PC-3 (cell line): ENCODE measurements around the gene SHPK. TPM values are rescaled to one million over a fixed set of nuclear protein-coding genes. Genes with fewer than 3 reads are reported as not detected.

Experiments
- ATAC-seq: fragments of 200-7000 bp; cut with Tn5 transposase; 2 replicates; pipeline ENCODE4 v1.9.1; 2020; ENCODE audit warnings: mild to moderate bottlenecking, moderate library complexity
- BruUV-seq: library from RNA; stranded (reverse); fragments of 400-500 nt; replicated peaks from 2 replicates; lab custom pipeline; 2021; lab: Mats Ljungman, UMichigan
- CTCF ChIA-PET: fragments of 300-600 bp; sonication (Branson Sonifier 250); formaldehyde crosslinking; loops from one replicate; lab custom pipeline; 2022; ENCODE audit warnings: antibody characterized with exemption; lab: Charles Lee
- POLR2A ChIA-PET: fragments of 300-600 bp; sonication (Branson Sonifier 250); formaldehyde crosslinking; loops from one replicate; lab custom pipeline; 2022; ENCODE audit warnings: antibody characterized with exemption; ENCODE audit not compliant: unreplicated experiment; lab: Charles Lee
- DNase-seq: peaks from one replicate; pipeline ENCODE4 v3.0.0-alpha.2; 2015
- H2AFZ ChIP-seq: fragments of 300-600 bp; sonication (generic); 2 replicates; pipeline ENCODE4 v1.6.0; 2016; ENCODE audit warnings: antibody characterized with exemption, low read length
- H3F3A ChIP-seq: fragments of 300-600 bp; sonication (generic); one replicate; pipeline ENCODE4 v1.6.0; 2017; ENCODE audit warnings: antibody characterized with exemption, low read length, control low read depth, mild to moderate bottlenecking; ENCODE audit not compliant: unreplicated experiment
- H3K27ac ChIP-seq: fragments of 300-600 bp; sonication (generic); 2 replicates; pipeline ENCODE4 v1.5.1; 2016; ENCODE audit warnings: mild to moderate bottlenecking, low read length
- H3K27me3 ChIP-seq: fragments of 300-600 bp; sonication (generic); 2 replicates; pipeline ENCODE4 v1.6.1; 2016; ENCODE audit warnings: low read length, mixed read lengths
- H3K36me3 ChIP-seq: fragments of 300-600 bp; sonication (generic); 2 replicates; pipeline ENCODE4 v1.6.1; 2016; ENCODE audit warnings: low read depth, mixed run types, low read length, mixed read lengths
- H3K4me1 ChIP-seq: fragments of 300-600 bp; sonication (generic); 2 replicates; pipeline ENCODE4 v1.5.1; 2016; ENCODE audit warnings: low read length; ENCODE audit not compliant: insufficient read depth
- H3K4me2 ChIP-seq: fragments of 300-600 bp; sonication (generic); 2 replicates; pipeline ENCODE4 v1.6.0; 2016; ENCODE audit warnings: low read length
- H3K4me3 ChIP-seq: fragments of 300-600 bp; sonication (generic); 2 replicates; pipeline ENCODE4 v1.5.1; 2016; ENCODE audit warnings: mild to moderate bottlenecking, low read length, mixed read lengths
- H3K79me2 ChIP-seq: fragments of 300-600 bp; sonication (generic); 2 replicates; pipeline ENCODE4 v1.6.1; 2017; ENCODE audit warnings: low read length, mixed read lengths
- H3K9ac ChIP-seq: fragments of 300-600 bp; sonication (generic); 2 replicates; pipeline ENCODE4 v1.6.0; 2016; ENCODE audit warnings: mild to moderate bottlenecking, low read length
- H3K9me2 ChIP-seq: fragments of 300-600 bp; sonication (generic); replicated peaks from 2 replicates; pipeline ENCODE4 v1.6.1; 2016; ENCODE audit warnings: mixed run types, low read length, mixed read lengths
- H3K9me3 ChIP-seq: fragments of 300-600 bp; sonication (generic); 2 replicates; pipeline ENCODE4 v1.6.1; 2016; ENCODE audit warnings: low read length, mixed read lengths
- H4K20me1 ChIP-seq: fragments of 300-600 bp; sonication (generic); 2 replicates; pipeline ENCODE4 v1.6.1; 2016; ENCODE audit warnings: low read length, mixed read lengths
- EZH2 ChIP-seq: fragments of 300-600 bp; sonication (generic); IDR thresholded peaks from one replicate; pipeline ENCODE4 v1.6.1; 2017; ENCODE audit warnings: antibody characterized with exemption, mild to moderate bottlenecking, low read length; ENCODE audit not compliant: unreplicated experiment
- EZH2phosphoT487 ChIP-seq: fragments of 300-600 bp; sonication (generic); IDR thresholded peaks from 2 replicates; pipeline ENCODE4 v1.6.1; 2018; ENCODE audit warnings: mild to moderate bottlenecking, antibody characterized with exemption, low read length, borderline replicate concordance
- intact Hi-C: fragments of 100-400 bp; cut with micrococcal nuclease; formaldehyde crosslinking; loops from 2 replicates; pipeline ENCODE4 v1.9.0; 2023
- total RNA-seq: library from RNA; depleted of rRNA; stranded (reverse); fragments of >200 nt; gene quantifications from 2 replicates; pipeline ENCODE4 v1.2.3, GENCODE V29; 2014
- TF ChIP-seq, protein P1 (sequence below): fragments of 300-600 bp; sonication (generic); conservative IDR thresholded peaks from 2 replicates; pipeline ENCODE4 v1.5.1; 2017; ENCODE audit warnings: antibody characterized with exemption, low read depth, mild to moderate bottlenecking, low read length

Gene SHPK
- total RNA-seq, 1 experiment from 2014 or later: 22.4 TPM

DNA sequence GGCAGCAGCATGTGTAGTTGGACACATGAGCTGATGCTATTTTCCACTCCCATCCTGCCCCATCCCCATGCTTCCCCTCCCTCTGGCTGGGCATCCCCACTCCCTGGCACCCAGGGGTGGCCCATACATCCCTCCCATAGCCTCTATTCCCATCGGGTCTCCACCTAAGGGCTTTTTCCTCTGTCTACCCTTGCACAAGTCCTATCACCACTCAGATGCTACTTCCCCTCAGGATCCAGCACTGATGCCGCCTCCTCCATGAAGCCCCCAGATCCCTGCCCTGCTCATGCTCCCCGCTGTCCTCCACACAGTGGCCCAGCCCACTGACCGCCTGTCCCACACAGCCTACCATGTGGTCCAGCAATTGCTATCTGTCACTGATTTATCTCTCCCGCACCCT is 42.7 kb downstream of the SHPK start:
- no TSS peak for BruUV-seq
- ChIA-PET POLR2A (no interaction called here), CTCF (interaction anchor here (0.6 kb wide), 1 partner anchor 34 kb away, joined by 3 read pairs; no protein-coding TSS in a partner anchor)
- no peak overlapping the region for H3K4me2 ChIP-seq
- ATAC-seq: no peak
- H3K36me3 ChIP-seq: no peaks in the 10 kb centered on the region
- intact Hi-C loops: no loop called here
- no peaks in the 10 kb centered on the region for H3K27me3 ChIP-seq
- DNase-seq: no peak
- H3K9ac ChIP-seq: no peak overlapping the region
- H3K4me3 ChIP-seq: no peak overlapping the region
- peaks cover 11% of the 10 kb centered on the region for H3K4me1 ChIP-seq
- no peak overlapping the region for H3K27ac ChIP-seq
- H3K9me2 ChIP-seq: no peaks in the 10 kb centered on the region
- no peak overlapping the region for H2AFZ ChIP-seq
- H3F3A ChIP-seq: no peaks in the 10 kb centered on the region
- H3K9me3 ChIP-seq: no peaks in the 10 kb centered on the region
- no peaks in the 10 kb centered on the region for H4K20me1 ChIP-seq
- H3K79me2 ChIP-seq: no peaks in the 10 kb centered on the region
- TF ChIP-seq, protein P1, sequence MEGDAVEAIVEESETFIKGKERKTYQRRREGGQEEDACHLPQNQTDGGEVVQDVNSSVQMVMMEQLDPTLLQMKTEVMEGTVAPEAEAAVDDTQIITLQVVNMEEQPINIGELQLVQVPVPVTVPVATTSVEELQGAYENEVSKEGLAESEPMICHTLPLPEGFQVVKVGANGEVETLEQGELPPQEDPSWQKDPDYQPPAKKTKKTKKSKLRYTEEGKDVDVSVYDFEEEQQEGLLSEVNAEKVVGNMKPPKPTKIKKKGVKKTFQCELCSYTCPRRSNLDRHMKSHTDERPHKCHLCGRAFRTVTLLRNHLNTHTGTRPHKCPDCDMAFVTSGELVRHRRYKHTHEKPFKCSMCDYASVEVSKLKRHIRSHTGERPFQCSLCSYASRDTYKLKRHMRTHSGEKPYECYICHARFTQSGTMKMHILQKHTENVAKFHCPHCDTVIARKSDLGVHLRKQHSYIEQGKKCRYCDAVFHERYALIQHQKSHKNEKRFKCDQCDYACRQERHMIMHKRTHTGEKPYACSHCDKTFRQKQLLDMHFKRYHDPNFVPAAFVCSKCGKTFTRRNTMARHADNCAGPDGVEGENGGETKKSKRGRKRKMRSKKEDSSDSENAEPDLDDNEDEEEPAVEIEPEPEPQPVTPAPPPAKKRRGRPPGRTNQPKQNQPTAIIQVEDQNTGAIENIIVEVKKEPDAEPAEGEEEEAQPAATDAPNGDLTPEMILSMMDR: no peak
- no peak for TF ChIP-seq EZH2phosphoT487
- TF ChIP-seq EZH2: no peak

DNA sequence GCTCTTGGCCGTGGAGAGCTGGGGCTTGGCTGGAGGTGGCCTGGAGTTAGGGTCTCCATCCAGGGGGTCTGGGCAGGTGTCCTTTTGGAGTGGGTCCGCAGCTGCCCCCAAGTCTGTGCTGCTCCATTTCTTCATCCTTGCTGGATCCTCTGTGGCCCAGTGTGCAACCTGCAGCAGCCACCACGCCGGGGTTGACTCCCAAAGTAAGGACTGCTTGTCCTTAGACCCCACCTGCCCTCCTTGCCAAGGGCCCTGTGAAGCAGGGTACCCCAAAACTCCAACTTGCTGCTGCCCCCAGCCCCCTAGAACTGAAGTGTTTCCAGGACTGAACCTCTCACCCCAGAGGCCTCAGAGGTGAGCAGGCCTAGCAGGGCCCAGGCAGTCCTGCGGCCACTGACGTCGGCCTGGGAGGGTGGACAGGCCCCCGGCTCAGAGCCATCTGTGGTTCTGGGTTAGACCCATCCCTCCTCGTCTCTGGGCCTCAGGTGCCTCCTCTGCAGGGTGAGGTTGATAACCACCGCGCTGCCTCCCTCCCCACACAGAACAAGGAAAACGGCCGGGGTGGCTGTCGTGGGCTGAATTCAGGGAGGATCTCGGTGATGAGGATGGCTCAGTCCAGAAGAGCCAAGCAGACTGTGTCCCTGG is 43.7 kb downstream of the SHPK start:
- H3K79me2 ChIP-seq: no peaks in the 10 kb centered on the region
- no peak overlapping the region for H3K27ac ChIP-seq
- peaks cover 11% of the 10 kb centered on the region for H3K4me1 ChIP-seq
- H3K9ac ChIP-seq: no peak overlapping the region
- POLR2A ChIA-PET: no interaction called here
- H3K4me2 ChIP-seq: no peak overlapping the region
- TF ChIP-seq EZH2phosphoT487 (no peak), EZH2 (no peak)
- TF ChIP-seq, protein P1: no peak
- H3K9me2 ChIP-seq: no peaks in the 10 kb centered on the region
- intact Hi-C loops: no loop called here
- ATAC-seq (no peak), DNase-seq (no peak)
- H3K9me3 ChIP-seq: no peaks in the 10 kb centered on the region
- H3K36me3 ChIP-seq: no peaks in the 10 kb centered on the region
- H4K20me1 ChIP-seq: no peaks in the 10 kb centered on the region
- H3F3A ChIP-seq: no peaks in the 10 kb centered on the region
- BruUV-seq: no TSS peak
- CTCF ChIA-PET: interaction anchor here (0.6 kb wide), 1 partner anchor 33 kb away, joined by 3 read pairs; no protein-coding TSS in a partner anchor
- no peak overlapping the region for H3K4me3 ChIP-seq
- no peaks in the 10 kb centered on the region for H3K27me3 ChIP-seq
- no peak overlapping the region for H2AFZ ChIP-seq

DNA sequence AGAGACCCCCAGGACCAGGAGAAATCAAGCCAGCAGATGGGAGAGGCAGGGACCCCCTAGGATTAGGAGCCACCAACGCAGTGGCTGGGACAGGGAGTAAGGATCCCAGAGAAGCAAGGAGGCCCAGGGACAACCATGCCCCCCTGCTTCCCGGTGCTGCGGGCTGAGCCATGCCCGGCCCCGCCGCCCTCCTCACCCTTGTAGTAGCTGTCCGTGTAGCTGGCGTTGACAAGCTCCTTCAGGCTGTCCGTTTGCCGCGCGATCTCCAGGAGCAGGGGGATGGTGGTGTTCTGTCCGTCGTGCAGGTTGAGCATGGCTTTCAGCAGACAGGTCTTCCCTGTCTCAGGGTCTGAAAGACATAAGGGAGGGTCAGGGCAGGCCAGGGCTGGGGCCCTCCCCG is 45.3 kb downstream of the SHPK start:
- Histone ChIP-seq H3K4me1 (peaks cover 11% of the 10 kb centered on the region), H3K9me3 (no peaks in the 10 kb centered on the region), H3K9me2 (no peaks in the 10 kb centered on the region), H3F3A (no peaks in the 10 kb centered on the region), H3K79me2 (no peaks in the 10 kb centered on the region), H2AFZ (no peak overlapping the region), H3K4me3 (no peak overlapping the region), H3K36me3 (no peaks in the 10 kb centered on the region), H3K4me2 (no peak overlapping the region), H3K9ac (no peak overlapping the region), H3K27me3 (no peaks in the 10 kb centered on the region), H3K27ac (no peak overlapping the region), H4K20me1 (no peaks in the 10 kb centered on the region)
- ChIA-PET CTCF (no interaction called here), POLR2A (no interaction called here)
- no peak for ATAC-seq
- no peak for DNase-seq
- no peak for TF ChIP-seq EZH2phosphoT487
- TF ChIP-seq, protein P1: no peak
- TF ChIP-seq EZH2: no peak
- no TSS peak for BruUV-seq
- intact Hi-C loops: no loop called here
